NOMO-1 treated with DMSO at 0.1 percent for 48 hours (cell line): ENCODE measurements around the gene GRIK1.
A peak's percentile ranks its signal among the peaks of the same experiment; 100 is the strongest.

Experiments
- DNase-seq: peaks from one replicate; lab custom pipeline; 2025; ENCODE audit not compliant: unreplicated experiment; lab: John Stamatoyannopoulos, UW

GRIK1 gene

GRCh38 chr21:29721964-29722363 is 217.8 kb downstream of the GRIK1 start:
- no peak for DNase-seq

- no peak for DNase-seq
These were observed 218.6 kb downstream of the GRIK1 start for GRCh38 chr21:29721221-29721620.

GRCh38 chr21:29719521-29719920 is 220.3 kb downstream of the GRIK1 start:
- no peak for DNase-seq

GRCh38 chr21:29718081-29718815 is 221.5 kb downstream of the GRIK1 start:
- DNase-seq, result no peak

- DNase-seq, result no peak
These were observed 222.1 kb downstream of the GRIK1 start for GRCh38 chr21:29717659-29718058.

- DNase-seq, result no peak
These were observed 223.0 kb downstream of the GRIK1 start for GRCh38 chr21:29716753-29717152.

- no peak for DNase-seq
These were observed 224.7 kb downstream of the GRIK1 start for GRCh38 chr21:29715089-29715488.

GRCh38 chr21:29712818-29713217 is 227.0 kb downstream of the GRIK1 start:
- DNase-seq, result no peak

GRCh38 chr21:29711236-29711635 is 228.6 kb downstream of the GRIK1 start:
- no peak for DNase-seq

- DNase-seq, result no peak
These were observed 229.3 kb downstream of the GRIK1 start for GRCh38 chr21:29710498-29710897.

GRCh38 chr21:29708401-29708800 is 231.4 kb downstream of the GRIK1 start:
- DNase-seq, result no peak

- DNase-seq, result no peak
These were observed 235.1 kb downstream of the GRIK1 start for GRCh38 chr21:29704719-29705118.

- no peak for DNase-seq
These were observed 238.1 kb downstream of the GRIK1 start for GRCh38 chr21:29701676-29702075.

- peak; percentile 87 for DNase-seq
These were observed 242.1 kb downstream of the GRIK1 start for GRCh38 chr21:29697555-29698193.

GRCh38 chr21:29696937-29697336 is 242.9 kb downstream of the GRIK1 start:
- no peak for DNase-seq

- DNase-seq, result no peak
These were observed 247.9 kb downstream of the GRIK1 start for GRCh38 chr21:29691616-29692491.

GRCh38 chr21:29689753-29690152 is 250.0 kb downstream of the GRIK1 start:
- DNase-seq, result no peak

GRCh38 chr21:29684106-29684505 is 255.7 kb downstream of the GRIK1 start:
- DNase-seq, result no peak

- no peak for DNase-seq
These were observed 257.0 kb downstream of the GRIK1 start for GRCh38 chr21:29682800-29683199.

- no peak for DNase-seq
These were observed 259.5 kb downstream of the GRIK1 start for GRCh38 chr21:29680273-29680672.

- DNase-seq, result no peak
These were observed 261.2 kb downstream of the GRIK1 start for GRCh38 chr21:29678626-29679025.

GRCh38 chr21:29677326-29677725 is 262.5 kb downstream of the GRIK1 start:
- DNase-seq, result no peak
